OCI-LY1 (cell line): Measurements from ENCODE around the gene GRP.

Experiments used
- H2AFZ ChIP-seq: fragments of 200-600 bp; sonication (generic), shearing (Covaris generic); 2 replicates; pipeline ENCODE4 v1.6.0; 2014; ENCODE audit warnings: antibody characterized with exemption, mild to moderate bottlenecking, low read length
- H3F3A ChIP-seq: fragments of 200-600 bp; sonication (generic), shearing (Covaris generic); 2 replicates; pipeline ENCODE4 v1.6.0; 2014; ENCODE audit warnings: mild to moderate bottlenecking, antibody characterized with exemption, low read length, moderate library complexity; ENCODE audit not compliant: insufficient read depth
- H3K27ac ChIP-seq: fragments of 200-600 bp; sonication (generic); 2 replicates; pipeline ENCODE4 v1.5.1; 2014; ENCODE audit warnings: low read length, mixed run types, mild to moderate bottlenecking, low read depth; ENCODE audit not compliant: poor library complexity, severe bottlenecking
- H3K27me3 ChIP-seq: fragments of 200-600 bp; sonication (generic); 2 replicates; pipeline ENCODE4 v1.6.0; 2014; ENCODE audit warnings: antibody characterized with exemption, mild to moderate bottlenecking, low read length, moderate library complexity; ENCODE audit not compliant: insufficient read depth
- H3K36me3 ChIP-seq: fragments of 200-600 bp; sonication (generic); 2 replicates; pipeline ENCODE4 v1.6.1; 2014; ENCODE audit warnings: mild to moderate bottlenecking, antibody characterized with exemption, low read length, moderate library complexity, mixed read lengths; ENCODE audit not compliant: insufficient read depth
- H3K4me1 ChIP-seq: fragments of 200-600 bp; sonication (generic); 2 replicates; pipeline ENCODE4 v1.5.1; 2014; ENCODE audit warnings: mild to moderate bottlenecking, low read length, moderate library complexity; ENCODE audit not compliant: insufficient read depth, severe bottlenecking
- H3K4me2 ChIP-seq: fragments of 200-600 bp; sonication (generic), shearing (Covaris generic); 2 replicates; pipeline ENCODE4 v1.6.1; 2014; ENCODE audit warnings: low read length
- H3K4me3 ChIP-seq: fragments of 200-600 bp; sonication (generic); 2 replicates; pipeline ENCODE4 v1.5.1; 2014; ENCODE audit warnings: low read length, low read depth, mild to moderate bottlenecking, mixed read lengths; ENCODE audit not compliant: poor library complexity, severe bottlenecking
- H3K79me2 ChIP-seq: fragments of 200-600 bp; shearing (Covaris generic); 2 replicates; pipeline ENCODE4 v1.6.1; 2016; ENCODE audit warnings: mixed run types, low read length, mixed read lengths; ENCODE audit not compliant: insufficient read depth
- H3K9ac ChIP-seq: fragments of 200-600 bp; sonication (generic), shearing (Covaris generic); 2 replicates; pipeline ENCODE4 v1.6.1; 2014; ENCODE audit warnings: mild to moderate bottlenecking, low read length, mixed read lengths
- H3K9me2 ChIP-seq: fragments of 200-600 bp; sonication (generic), shearing (Covaris generic); 2 replicates; pipeline ENCODE4 v1.6.1; 2014; ENCODE audit warnings: low read depth, mild to moderate bottlenecking, low read length, mixed read lengths
- H3K9me3 ChIP-seq: fragments of 200-600 bp; shearing (Covaris generic); 2 replicates; pipeline ENCODE4 v1.6.1; 2014; ENCODE audit warnings: low read length, mixed read lengths
- H4K20me1 ChIP-seq: fragments of 200-600 bp; sonication (generic), shearing (Covaris generic); 2 replicates; pipeline ENCODE4 v1.6.0; 2016; ENCODE audit warnings: mild to moderate bottlenecking, low read length; ENCODE audit not compliant: insufficient read depth
- CTCF ChIP-seq: fragments of 200-600 bp; sonication (generic), shearing (Covaris generic); IDR thresholded peaks from 2 replicates; pipeline ENCODE4 v1.5.1; 2017; ENCODE audit warnings: mild to moderate bottlenecking, antibody characterized with exemption, low read length, moderate library complexity, mixed read lengths
- EZH2 ChIP-seq: fragments of 200-600 bp; sonication (generic), shearing (Covaris generic); IDR thresholded peaks from 2 replicates; pipeline ENCODE4 v1.8.0; 2017; ENCODE audit warnings: borderline replicate concordance, mixed run types, mild to moderate bottlenecking, antibody characterized with exemption, low read length, moderate library complexity, mixed read lengths

Gene GRP

DNA sequence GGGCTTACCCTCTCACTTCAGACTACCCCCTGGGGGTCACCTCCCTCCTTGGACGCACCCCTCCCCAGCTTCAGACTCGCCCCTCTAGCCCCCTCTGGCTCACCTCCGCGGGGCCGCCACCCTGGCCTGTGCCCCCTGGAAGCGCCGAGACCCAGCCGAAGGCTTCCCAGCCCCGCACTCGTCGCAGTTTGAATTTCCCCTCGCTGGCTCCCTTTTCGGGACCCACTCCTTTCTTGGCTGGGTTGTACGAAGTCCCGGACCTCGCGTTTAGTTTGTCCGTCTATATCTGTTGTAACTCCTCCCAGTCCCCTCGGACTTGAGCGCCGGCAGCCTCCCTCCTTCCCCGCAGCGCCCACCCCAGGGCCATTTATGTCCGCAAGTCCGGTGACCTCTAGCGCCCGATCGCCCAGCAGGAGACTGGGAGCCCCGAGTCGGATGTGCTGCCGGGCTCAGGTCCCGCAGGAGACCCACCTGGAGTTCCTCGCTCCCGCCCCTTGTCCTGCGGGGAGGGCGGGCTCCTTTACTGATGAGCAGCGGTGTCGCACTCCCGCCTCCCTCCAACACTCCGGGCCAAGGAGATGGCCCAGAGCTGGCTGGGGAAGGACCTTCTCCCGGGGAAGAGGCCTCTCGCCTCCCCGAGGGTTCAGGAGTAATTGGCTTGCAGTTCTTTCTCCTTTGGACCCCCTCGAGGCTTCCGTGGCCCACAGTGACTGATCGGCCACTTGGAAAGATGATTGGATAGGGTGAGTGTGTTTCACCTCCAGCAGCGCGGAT is 54.0 kb downstream of the GRP start:
- H3K27ac ChIP-seq, result no peak overlapping the region
- no peaks in the 10 kb centered on the region for H3K27me3 ChIP-seq
- H3K79me2 ChIP-seq, result no peaks in the 10 kb centered on the region
- no peaks in the 10 kb centered on the region for H3K9me2 ChIP-seq
- no peak overlapping the region for H3K9ac ChIP-seq
- H4K20me1 ChIP-seq, result no peaks in the 10 kb centered on the region
- no peak overlapping the region for H3K4me2 ChIP-seq
- H3K36me3 ChIP-seq, result no peaks in the 10 kb centered on the region
- peaks cover 6% of the 10 kb centered on the region for H3K4me1 ChIP-seq
- H3F3A ChIP-seq, result no peaks in the 10 kb centered on the region
- H3K4me3 ChIP-seq, result no peak overlapping the region
- H2AFZ ChIP-seq, result no peak overlapping the region
- no peaks in the 10 kb centered on the region for H3K9me3 ChIP-seq
- TF ChIP-seq EZH2 (no peak), CTCF (no peak)

- Histone ChIP-seq H3K9me2 (no peaks in the 10 kb centered on the region), H3K36me3 (no peaks in the 10 kb centered on the region), H2AFZ (no peak overlapping the region), H3K9me3 (no peaks in the 10 kb centered on the region), H3K27ac (no peak overlapping the region), H3K27me3 (no peaks in the 10 kb centered on the region), H3F3A (no peaks in the 10 kb centered on the region), H3K79me2 (no peaks in the 10 kb centered on the region), H3K4me1 (peaks cover 3% of the 10 kb centered on the region), H4K20me1 (no peaks in the 10 kb centered on the region), H3K4me2 (no peak overlapping the region), H3K9ac (no peak overlapping the region), H3K4me3 (no peak overlapping the region)
- no peak for TF ChIP-seq EZH2
- TF ChIP-seq CTCF, result no peak
Observed at GRCh38 chr18:59274533-59274928, 54.6 kb downstream of the GRP start.

DNA sequence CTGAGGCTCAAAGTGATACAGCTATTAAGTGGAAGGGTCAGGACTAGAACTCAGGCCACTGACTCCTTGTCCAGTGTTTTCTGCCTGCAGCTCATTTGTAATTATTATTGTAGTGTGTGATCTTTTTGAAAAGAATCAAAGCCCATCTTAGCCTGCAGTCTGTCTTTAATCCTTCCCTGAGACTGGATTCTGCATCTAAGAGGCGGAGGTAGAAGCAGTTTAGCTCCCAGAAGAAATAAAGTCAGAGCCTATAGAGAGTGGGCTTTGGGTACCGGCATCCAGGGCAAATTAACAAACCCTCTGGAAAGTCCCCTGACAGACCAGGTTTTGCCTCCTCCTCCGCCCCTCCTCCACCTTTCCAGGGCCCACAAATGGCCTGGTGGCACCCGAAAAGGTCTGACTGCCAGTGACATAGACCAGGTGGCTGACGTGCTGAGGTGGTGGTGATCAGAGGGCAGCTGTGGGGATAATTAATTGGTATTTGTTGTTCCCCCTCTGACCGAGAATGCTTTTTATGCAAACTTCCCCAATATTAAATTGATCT is 55.5 kb downstream of the GRP start:
- Histone ChIP-seq H3K4me1 (no peaks in the 10 kb centered on the region), H3K9me2 (no peaks in the 10 kb centered on the region), H3F3A (no peaks in the 10 kb centered on the region), H3K4me2 (no peak overlapping the region), H3K36me3 (no peaks in the 10 kb centered on the region), H3K9ac (no peak overlapping the region), H4K20me1 (no peaks in the 10 kb centered on the region), H2AFZ (no peak overlapping the region), H3K27ac (no peak overlapping the region), H3K27me3 (no peaks in the 10 kb centered on the region), H3K9me3 (no peaks in the 10 kb centered on the region), H3K4me3 (no peak overlapping the region), H3K79me2 (no peaks in the 10 kb centered on the region)
- TF ChIP-seq CTCF (no peak), EZH2 (no peak)
